HL-60 (cell line): ENCODE measurements around the gene ANKRD40CL.

Source experiments
- DNase-seq, 2 experiments: peaks; one replicate each; pipeline ENCODE4 v3.0.0-alpha.2; 2010 to 2020; ENCODE audit warnings: low read depth in 1 of 2, low spot score in 1 of 2
- H3K27ac ChIP-seq: fragments of 250-450 bp; sonication (Bioruptor Pico); replicated peaks from 2 replicates; pipeline ENCODE4 v1.5.1; 2020; ENCODE audit warnings: mild to moderate bottlenecking, moderate library complexity
- H3K27me3 ChIP-seq: fragments of 250-450 bp; sonication (Bioruptor Pico); 2 replicates; pipeline ENCODE4 v1.5.1; 2021; ENCODE audit warnings: mild to moderate bottlenecking, moderate library complexity; ENCODE audit not compliant: insufficient read depth, poor library complexity, severe bottlenecking
- H3K4me3 ChIP-seq: replicated peaks from 2 replicates; pipeline ENCODE4 v1.5.1; 2011; ENCODE audit warnings: mild to moderate bottlenecking, control low read depth, low read length; ENCODE audit not compliant: insufficient read depth
- GABPA ChIP-seq: IDR thresholded peaks from 2 replicates; pipeline ENCODE4 v1.6.1; 2012; ENCODE audit warnings: low read depth
- POLR2AphosphoS5 ChIP-seq: IDR thresholded peaks from 2 replicates; pipeline ENCODE4 v1.6.1; 2012; ENCODE audit warnings: low read depth
- SPI1 ChIP-seq: IDR thresholded peaks from 2 replicates; pipeline ENCODE4 v1.6.1; 2012; ENCODE audit warnings: low read depth, mild to moderate bottlenecking, borderline replicate concordance
- TF ChIP-seq, protein P1 (sequence below): IDR thresholded peaks from one replicate; pipeline ENCODE4 v1.5.1; 2011; ENCODE audit warnings: low read length, control low read depth, inconsistent platforms; ENCODE audit not compliant: insufficient read depth
- TF ChIP-seq, protein P2 (sequence below): IDR thresholded peaks from 2 replicates; pipeline ENCODE4 v1.6.1; 2012; ENCODE audit warnings: low read depth; ENCODE audit not compliant: insufficient replicate concordance

Gene ANKRD40CL

DNA sequence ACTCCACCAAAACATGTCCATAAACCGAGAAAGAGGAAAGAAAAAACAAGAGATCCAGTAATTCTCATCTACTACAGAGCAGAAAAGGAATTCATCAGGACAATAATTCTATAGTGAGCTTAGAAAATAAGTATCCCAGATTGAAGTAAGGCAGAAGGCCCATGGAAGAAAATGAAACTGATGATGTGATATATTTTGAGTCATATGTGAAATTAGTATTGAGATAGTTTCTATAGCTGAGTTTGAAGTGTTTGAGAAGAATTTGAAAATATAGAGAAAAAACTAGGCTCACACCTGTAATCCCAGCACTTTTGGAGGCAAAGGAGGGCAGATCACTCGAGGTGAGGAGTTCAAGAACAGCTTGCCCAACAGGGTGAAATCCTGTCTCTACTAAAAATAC, 28.2 kb downstream of the ANKRD40CL start:
- no peak overlapping the region for H3K27ac ChIP-seq
- TF ChIP-seq, protein P1, sequence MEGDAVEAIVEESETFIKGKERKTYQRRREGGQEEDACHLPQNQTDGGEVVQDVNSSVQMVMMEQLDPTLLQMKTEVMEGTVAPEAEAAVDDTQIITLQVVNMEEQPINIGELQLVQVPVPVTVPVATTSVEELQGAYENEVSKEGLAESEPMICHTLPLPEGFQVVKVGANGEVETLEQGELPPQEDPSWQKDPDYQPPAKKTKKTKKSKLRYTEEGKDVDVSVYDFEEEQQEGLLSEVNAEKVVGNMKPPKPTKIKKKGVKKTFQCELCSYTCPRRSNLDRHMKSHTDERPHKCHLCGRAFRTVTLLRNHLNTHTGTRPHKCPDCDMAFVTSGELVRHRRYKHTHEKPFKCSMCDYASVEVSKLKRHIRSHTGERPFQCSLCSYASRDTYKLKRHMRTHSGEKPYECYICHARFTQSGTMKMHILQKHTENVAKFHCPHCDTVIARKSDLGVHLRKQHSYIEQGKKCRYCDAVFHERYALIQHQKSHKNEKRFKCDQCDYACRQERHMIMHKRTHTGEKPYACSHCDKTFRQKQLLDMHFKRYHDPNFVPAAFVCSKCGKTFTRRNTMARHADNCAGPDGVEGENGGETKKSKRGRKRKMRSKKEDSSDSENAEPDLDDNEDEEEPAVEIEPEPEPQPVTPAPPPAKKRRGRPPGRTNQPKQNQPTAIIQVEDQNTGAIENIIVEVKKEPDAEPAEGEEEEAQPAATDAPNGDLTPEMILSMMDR, result no peak
- TF ChIP-seq SPI1 (no peak), POLR2AphosphoS5 (no peak), GABPA (no peak)
- TF ChIP-seq, protein P2, sequence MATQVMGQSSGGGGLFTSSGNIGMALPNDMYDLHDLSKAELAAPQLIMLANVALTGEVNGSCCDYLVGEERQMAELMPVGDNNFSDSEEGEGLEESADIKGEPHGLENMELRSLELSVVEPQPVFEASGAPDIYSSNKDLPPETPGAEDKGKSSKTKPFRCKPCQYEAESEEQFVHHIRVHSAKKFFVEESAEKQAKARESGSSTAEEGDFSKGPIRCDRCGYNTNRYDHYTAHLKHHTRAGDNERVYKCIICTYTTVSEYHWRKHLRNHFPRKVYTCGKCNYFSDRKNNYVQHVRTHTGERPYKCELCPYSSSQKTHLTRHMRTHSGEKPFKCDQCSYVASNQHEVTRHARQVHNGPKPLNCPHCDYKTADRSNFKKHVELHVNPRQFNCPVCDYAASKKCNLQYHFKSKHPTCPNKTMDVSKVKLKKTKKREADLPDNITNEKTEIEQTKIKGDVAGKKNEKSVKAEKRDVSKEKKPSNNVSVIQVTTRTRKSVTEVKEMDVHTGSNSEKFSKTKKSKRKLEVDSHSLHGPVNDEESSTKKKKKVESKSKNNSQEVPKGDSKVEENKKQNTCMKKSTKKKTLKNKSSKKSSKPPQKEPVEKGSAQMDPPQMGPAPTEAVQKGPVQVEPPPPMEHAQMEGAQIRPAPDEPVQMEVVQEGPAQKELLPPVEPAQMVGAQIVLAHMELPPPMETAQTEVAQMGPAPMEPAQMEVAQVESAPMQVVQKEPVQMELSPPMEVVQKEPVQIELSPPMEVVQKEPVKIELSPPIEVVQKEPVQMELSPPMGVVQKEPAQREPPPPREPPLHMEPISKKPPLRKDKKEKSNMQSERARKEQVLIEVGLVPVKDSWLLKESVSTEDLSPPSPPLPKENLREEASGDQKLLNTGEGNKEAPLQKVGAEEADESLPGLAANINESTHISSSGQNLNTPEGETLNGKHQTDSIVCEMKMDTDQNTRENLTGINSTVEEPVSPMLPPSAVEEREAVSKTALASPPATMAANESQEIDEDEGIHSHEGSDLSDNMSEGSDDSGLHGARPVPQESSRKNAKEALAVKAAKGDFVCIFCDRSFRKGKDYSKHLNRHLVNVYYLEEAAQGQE, result no peak
- H3K27me3 ChIP-seq, result no peaks in the 10 kb centered on the region
- no peak overlapping the region for H3K4me3 ChIP-seq
- no peak for DNase-seq

DNA sequence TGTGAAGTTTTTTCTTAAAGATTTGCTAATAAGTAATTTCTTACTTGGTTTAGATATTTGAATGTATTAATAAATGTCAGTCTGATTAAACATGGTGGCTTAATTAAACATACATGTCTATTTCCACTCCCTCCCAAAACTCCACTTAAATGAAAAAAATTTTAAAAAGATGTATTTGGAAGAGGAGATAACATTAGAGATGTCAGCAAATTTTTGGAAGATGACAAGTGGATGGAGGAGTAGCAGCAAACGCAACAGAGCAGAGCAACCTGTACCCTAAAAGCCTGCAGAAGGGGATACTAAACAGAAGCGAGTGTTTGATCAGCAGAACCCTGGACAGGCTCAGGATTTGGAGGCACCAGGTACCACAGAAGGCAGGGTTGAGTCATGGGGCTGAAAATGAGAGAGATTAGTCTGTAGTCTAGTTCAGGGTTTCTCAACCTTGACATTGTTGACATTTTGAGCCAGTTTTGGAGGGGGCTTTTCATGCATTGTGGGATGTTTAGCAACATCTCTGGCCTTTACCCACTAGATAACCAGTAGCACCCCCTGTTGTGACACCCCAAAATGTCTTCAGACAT, 30.1 kb downstream of the ANKRD40CL start:
- TF ChIP-seq, protein P1, result no peak
- no peak for TF ChIP-seq POLR2AphosphoS5
- TF ChIP-seq SPI1, result no peak
- TF ChIP-seq, protein P2, result no peak
- no peak for TF ChIP-seq GABPA
- H3K27me3 ChIP-seq, result no peaks in the 10 kb centered on the region
- DNase-seq, result no peak
- no peak overlapping the region for H3K27ac ChIP-seq
- no peak overlapping the region for H3K4me3 ChIP-seq

DNA sequence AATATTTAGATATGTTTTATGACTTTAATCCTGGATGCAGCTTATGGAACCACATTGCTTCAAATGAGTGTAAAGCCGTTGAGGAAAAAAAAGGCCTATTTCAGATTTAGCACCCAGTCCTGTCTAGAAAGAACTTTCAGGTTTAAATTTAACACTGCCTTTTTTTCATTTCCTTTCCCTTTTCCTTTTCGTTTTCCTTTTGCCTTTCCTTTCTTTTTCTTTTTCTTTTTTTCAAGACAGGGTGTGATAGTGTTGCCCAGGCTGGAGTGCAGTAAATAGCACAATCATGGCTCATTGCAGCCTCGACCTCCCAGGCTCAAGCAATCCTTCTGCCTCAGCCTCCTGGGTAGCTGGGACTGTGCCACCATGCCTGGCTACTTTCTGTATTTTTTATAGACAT, 32.0 kb downstream of the ANKRD40CL start:
- no peak overlapping the region for H3K27ac ChIP-seq
- no peak for DNase-seq
- no peaks in the 10 kb centered on the region for H3K27me3 ChIP-seq
- TF ChIP-seq, protein P1, result no peak
- TF ChIP-seq GABPA (no peak), SPI1 (no peak), POLR2AphosphoS5 (no peak)
- TF ChIP-seq, protein P2, result no peak
- H3K4me3 ChIP-seq, result no peak overlapping the region
